K562 (cell line): ENCODE data around the gene PPAT. TPM values are rescaled to one million over a fixed set of nuclear protein-coding genes. Genes with fewer than 3 reads are reported as not detected.

Experiments
- ARID3A ChIP-seq: IDR thresholded peaks from 2 replicates; pipeline ENCODE4 v1.6.1; 2012; ENCODE audit warnings: low read depth, low read length, improper control_type of control experiment, borderline replicate concordance
- BACH1 ChIP-seq: fragments of 200-800 bp; sonication (Bioruptor generic); IDR thresholded peaks from 2 replicates; pipeline ENCODE4 v1.6.1; 2016; ENCODE audit warnings: missing genetic modification characterization, missing compliant biosample characterization
- BRCA1 ChIP-seq, 2 experiments: fragments of 450-650 bp in 1 of 2; sonication (generic) in 1 of 2; formaldehyde crosslinking in 1 of 2; IDR thresholded peaks; 2 replicates each; pipeline versions ENCODE4 v1.5.0 to v1.6.1; 2017 to 2020; ENCODE audit warnings: mild to moderate bottlenecking in 1 of 2, missing genetic modification reagents in 1 of 2
- GABPB2 ChIP-seq: fragments of 250-450 bp; sonication (Bioruptor Pico); conservative IDR thresholded peaks from 2 replicates; pipeline ENCODE4 v1.5.1; 2021; ENCODE audit warnings: mild to moderate bottlenecking
- HINFP ChIP-seq: fragments of 450-650 bp; conservative IDR thresholded peaks from 2 replicates; pipeline ENCODE4 v1.6.1; 2016; ENCODE audit warnings: missing genetic modification characterization, low read depth, mild to moderate bottlenecking, control low read depth, missing compliant biosample characterization
- HNRNPH1 ChIP-seq: fragments of 200-400 bp; formaldehyde crosslinking; optimal IDR thresholded peaks from 2 replicates; pipeline ENCODE3; 2017; ENCODE audit warnings: low read depth, mild to moderate bottlenecking, low read length, moderate library complexity
- KAT2B ChIP-seq: IDR thresholded peaks from one replicate; pipeline ENCODE4 v1.6.1; 2012; ENCODE audit warnings: low read depth, mild to moderate bottlenecking, control low read depth, inconsistent platforms, low read length, moderate library complexity
- KDM1A ChIP-seq, 2 experiments: fragments of 450-650 bp; IDR thresholded peaks; 2 replicates each; pipeline ENCODE4 v1.6.1; 2016; ENCODE audit warnings: mild to moderate bottlenecking in 2 of 2
- RBM39 ChIP-seq: fragments of 200-400 bp; formaldehyde crosslinking; optimal IDR thresholded peaks from 2 replicates; pipeline ENCODE3; 2018; ENCODE audit warnings: low read depth, low read length
- ZBTB7A ChIP-seq: IDR thresholded peaks from 2 replicates; pipeline ENCODE4 v1.6.1; 2011; ENCODE audit warnings: low read depth, mild to moderate bottlenecking, low read length, moderate library complexity, borderline replicate concordance; ENCODE audit not compliant: control insufficient read depth
- ZNF263 ChIP-seq: sonication (generic); formaldehyde crosslinking; IDR thresholded peaks from 2 replicates; pipeline ENCODE4 v1.8.0; 2022; ENCODE audit warnings: mild to moderate bottlenecking, missing genetic modification reagents, borderline replicate concordance
- ZNF644 ChIP-seq: fragments of 200-800 bp; sonication (Bioruptor generic); IDR thresholded peaks from 2 replicates; pipeline ENCODE4 v1.6.1; 2016; ENCODE audit warnings: low read depth, missing genetic modification characterization, missing compliant biosample characterization
- ZNF766 ChIP-seq: fragments of 200-800 bp; sonication (Bioruptor generic); conservative IDR thresholded peaks from 2 replicates; pipeline ENCODE4 v1.6.1; 2016; ENCODE audit warnings: missing genetic modification characterization, missing compliant biosample characterization
- polyA plus RNA-seq, 8 experiments: library from polyadenylated mRNA; depleted of rRNA in 4 of 8; stranded (reverse) in 5 of 8; unstranded in 3 of 8; fragments of >200 nt; fragmentation: Nextera tagmentation in 2 of 8; fragmentation: Illumina TruSeq in 1 of 8; extraction: Ambion mirVana in 2 of 8; extraction: Trizol in 1 of 8; gene quantifications; 2 replicates each; pipeline versions ENCODE4 v1.2.1 to v1.2.3, GENCODE V29; 2011 to 2014; ENCODE audit warnings: inconsistent platforms in 1 of 8, missing spikeins in 1 of 8
- total RNA-seq, 7 experiments: library from RNA; depleted of rRNA in 6 of 7; stranded (reverse); fragments of >200 nt in 6 of 7; fragmentation: Illumina TruSeq in 2 of 7; extraction: Trizol in 2 of 7; gene quantifications; 2 replicates each; pipeline versions ENCODE4 v1.2.1 to v1.2.3, GENCODE V29; 2011 to 2021; ENCODE audit warnings: low replicate concordance in 1 of 7
- TF ChIP-seq, protein P1 (sequence below): sonication (generic); formaldehyde crosslinking; IDR thresholded peaks from 2 replicates; pipeline ENCODE4 v1.8.0; 2022; ENCODE audit warnings: mild to moderate bottlenecking, missing genetic modification reagents
- TF ChIP-seq, protein P2 (sequence below), 2 experiments: fragments of 150-350 bp in 1 of 2; IDR thresholded peaks; 2 replicates each; pipeline ENCODE4 v1.6.1; 2012 to 2016; ENCODE audit warnings: low read depth in 2 of 2, low read length in 2 of 2, mild to moderate bottlenecking in 1 of 2, moderate library complexity in 1 of 2
- TF ChIP-seq, protein P3 (sequence below): sonication (generic); formaldehyde crosslinking; IDR thresholded peaks from 2 replicates; pipeline ENCODE4 v1.8.1; 2023; ENCODE audit warnings: mild to moderate bottlenecking, missing genetic modification reagents

The PPAT gene
- total and polyA plus RNA-seq, 9 of the 15 experiments (the other 6 are each of a cell fraction or from before 2014, with no cell fraction given) = 36.2 to 75.8 (median 55.5) TPM

GRCh38 chr4:56467284-56468096 lies 32.1 kb upstream of the PPAT start, which contains the start of gene SRP72 (continued):
- TF ChIP-seq BRCA1 (IDR thresholded peaks at IDR 0.05) (no peak), BRCA1 (CRISPR knock-in tag; IDR thresholded peaks at IDR 0.05) (no peak), GABPB2 (CRISPR knock-in tag) (no peak), ARID3A (0 out of 2 replicates have a peak, but pooled peaks have one; percentile 12), BACH1 (tag) (no peak), KDM1A (IDR thresholded peaks at IDR 0.05) (no peak), ZNF263 (CRISPR knock-in tag) (no peak; the same call in 1 of the 2 replicates), ZNF766 (CRISPR knock-in tag) (no peak), KAT2B (no peak), ZNF644 (tag) (no peak), ZBTB7A (peak; percentile 90), HINFP (no peak), HNRNPH1 (no peak), RBM39 (peak; percentile 49)
- TF ChIP-seq, protein P1, sequence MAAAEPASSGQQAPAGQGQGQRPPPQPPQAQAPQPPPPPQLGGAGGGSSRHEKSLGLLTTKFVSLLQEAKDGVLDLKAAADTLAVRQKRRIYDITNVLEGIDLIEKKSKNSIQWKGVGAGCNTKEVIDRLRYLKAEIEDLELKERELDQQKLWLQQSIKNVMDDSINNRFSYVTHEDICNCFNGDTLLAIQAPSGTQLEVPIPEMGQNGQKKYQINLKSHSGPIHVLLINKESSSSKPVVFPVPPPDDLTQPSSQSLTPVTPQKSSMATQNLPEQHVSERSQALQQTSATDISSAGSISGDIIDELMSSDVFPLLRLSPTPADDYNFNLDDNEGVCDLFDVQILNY = no peak; the same call in 1 of the 2 replicates
- TF ChIP-seq, protein P2, sequence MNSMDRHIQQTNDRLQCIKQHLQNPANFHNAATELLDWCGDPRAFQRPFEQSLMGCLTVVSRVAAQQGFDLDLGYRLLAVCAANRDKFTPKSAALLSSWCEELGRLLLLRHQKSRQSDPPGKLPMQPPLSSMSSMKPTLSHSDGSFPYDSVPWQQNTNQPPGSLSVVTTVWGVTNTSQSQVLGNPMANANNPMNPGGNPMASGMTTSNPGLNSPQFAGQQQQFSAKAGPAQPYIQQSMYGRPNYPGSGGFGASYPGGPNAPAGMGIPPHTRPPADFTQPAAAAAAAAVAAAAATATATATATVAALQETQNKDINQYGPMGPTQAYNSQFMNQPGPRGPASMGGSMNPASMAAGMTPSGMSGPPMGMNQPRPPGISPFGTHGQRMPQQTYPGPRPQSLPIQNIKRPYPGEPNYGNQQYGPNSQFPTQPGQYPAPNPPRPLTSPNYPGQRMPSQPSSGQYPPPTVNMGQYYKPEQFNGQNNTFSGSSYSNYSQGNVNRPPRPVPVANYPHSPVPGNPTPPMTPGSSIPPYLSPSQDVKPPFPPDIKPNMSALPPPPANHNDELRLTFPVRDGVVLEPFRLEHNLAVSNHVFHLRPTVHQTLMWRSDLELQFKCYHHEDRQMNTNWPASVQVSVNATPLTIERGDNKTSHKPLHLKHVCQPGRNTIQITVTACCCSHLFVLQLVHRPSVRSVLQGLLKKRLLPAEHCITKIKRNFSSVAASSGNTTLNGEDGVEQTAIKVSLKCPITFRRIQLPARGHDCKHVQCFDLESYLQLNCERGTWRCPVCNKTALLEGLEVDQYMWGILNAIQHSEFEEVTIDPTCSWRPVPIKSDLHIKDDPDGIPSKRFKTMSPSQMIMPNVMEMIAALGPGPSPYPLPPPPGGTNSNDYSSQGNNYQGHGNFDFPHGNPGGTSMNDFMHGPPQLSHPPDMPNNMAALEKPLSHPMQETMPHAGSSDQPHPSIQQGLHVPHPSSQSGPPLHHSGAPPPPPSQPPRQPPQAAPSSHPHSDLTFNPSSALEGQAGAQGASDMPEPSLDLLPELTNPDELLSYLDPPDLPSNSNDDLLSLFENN (IDR thresholded peaks at IDR 0.05; ENCODE audit: low read depth in 2 of 2, low read length in 2 of 2) = peak in 1 of 2 experiments; percentile 73; a peak in 2 of 4 replicates
- TF ChIP-seq, protein P3, sequence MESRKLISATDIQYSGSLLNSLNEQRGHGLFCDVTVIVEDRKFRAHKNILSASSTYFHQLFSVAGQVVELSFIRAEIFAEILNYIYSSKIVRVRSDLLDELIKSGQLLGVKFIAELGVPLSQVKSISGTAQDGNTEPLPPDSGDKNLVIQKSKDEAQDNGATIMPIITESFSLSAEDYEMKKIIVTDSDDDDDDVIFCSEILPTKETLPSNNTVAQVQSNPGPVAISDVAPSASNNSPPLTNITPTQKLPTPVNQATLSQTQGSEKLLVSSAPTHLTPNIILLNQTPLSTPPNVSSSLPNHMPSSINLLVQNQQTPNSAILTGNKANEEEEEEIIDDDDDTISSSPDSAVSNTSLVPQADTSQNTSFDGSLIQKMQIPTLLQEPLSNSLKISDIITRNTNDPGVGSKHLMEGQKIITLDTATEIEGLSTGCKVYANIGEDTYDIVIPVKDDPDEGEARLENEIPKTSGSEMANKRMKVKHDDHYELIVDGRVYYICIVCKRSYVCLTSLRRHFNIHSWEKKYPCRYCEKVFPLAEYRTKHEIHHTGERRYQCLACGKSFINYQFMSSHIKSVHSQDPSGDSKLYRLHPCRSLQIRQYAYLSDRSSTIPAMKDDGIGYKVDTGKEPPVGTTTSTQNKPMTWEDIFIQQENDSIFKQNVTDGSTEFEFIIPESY = peak; percentile 13; the same call in 1 of the 2 replicates
